GM21576 (cell line): ENCODE measurements around the gene XAB2.

ENCODE experiments used
- ATAC-seq: cut with Tn5 transposase; IDR thresholded peaks from one replicate; pipeline ENCODE4 v1.9.1; 2021; ENCODE audit warnings: mild to moderate bottlenecking, moderate library complexity; ENCODE audit not compliant: unreplicated experiment

The XAB2 gene

GRCh38 chr19:7633698-7634097, 4.4 kb upstream of the XAB2 start, which contains the start of gene PCP2:
Gene PCP2, minus strand, starts transcription at chr19:7633719. Its CDS starts 262 bp downstream, at chr19:7633457.
- no peak for ATAC-seq

GRCh38 chr19:7632340-7633203, 3.2 kb upstream of the XAB2 start:
- ATAC-seq, result no peak

GRCh38 chr19:7631577-7631976, 2.2 kb upstream of the XAB2 start:
- ATAC-seq, result no peak

- ATAC-seq, result no peak
These were observed 595 bp downstream of the XAB2 start for GRCh38 chr19:7628589-7629311.

- ATAC-seq, result no peak
These were observed 2.2 kb downstream of the XAB2 start for GRCh38 chr19:7627166-7627565.

GRCh38 chr19:7625763-7626372, 3.5 kb downstream of the XAB2 start:
- ATAC-seq, result no peak

GRCh38 chr19:7624810-7625209, 4.5 kb downstream of the XAB2 start:
- no peak for ATAC-seq

GRCh38 chr19:7623725-7624603, 5.4 kb downstream of the XAB2 start:
- ATAC-seq, result no peak

- ATAC-seq, result no peak
These were observed 6.2 kb downstream of the XAB2 start for GRCh38 chr19:7622933-7623685.

GRCh38 chr19:7620442-7621412, 8.6 kb downstream of the XAB2 start:
- ATAC-seq, result no peak

GRCh38 chr19:7619671-7620441, 9.5 kb downstream of the XAB2 start:
- ATAC-seq, result no peak

GRCh38 chr19:7618771-7619510, 10.4 kb downstream of the XAB2 start:
- ATAC-seq, result no peak

GRCh38 chr19:7618348-7618747, 11.0 kb downstream of the XAB2 start:
- no peak for ATAC-seq

- ATAC-seq, result no peak
These were observed 11.6 kb downstream of the XAB2 start for GRCh38 chr19:7617735-7618134.

- ATAC-seq, result no peak
These were observed 12.2 kb downstream of the XAB2 start for GRCh38 chr19:7617172-7617571.

GRCh38 chr19:7614859-7615741, 14.2 kb downstream of the XAB2 start:
- no peak for ATAC-seq
